Inflammatory macrophage treated with lipopolysaccharide for 1 hour (primary cell): ENCODE measurements around the gene HGS.

Experiments used
- DNase-seq, 2 donors: peaks; one replicate each; pipeline ENCODE4 v3.0.0-alpha.2; 2020 to 2022

Gene HGS, protein sequence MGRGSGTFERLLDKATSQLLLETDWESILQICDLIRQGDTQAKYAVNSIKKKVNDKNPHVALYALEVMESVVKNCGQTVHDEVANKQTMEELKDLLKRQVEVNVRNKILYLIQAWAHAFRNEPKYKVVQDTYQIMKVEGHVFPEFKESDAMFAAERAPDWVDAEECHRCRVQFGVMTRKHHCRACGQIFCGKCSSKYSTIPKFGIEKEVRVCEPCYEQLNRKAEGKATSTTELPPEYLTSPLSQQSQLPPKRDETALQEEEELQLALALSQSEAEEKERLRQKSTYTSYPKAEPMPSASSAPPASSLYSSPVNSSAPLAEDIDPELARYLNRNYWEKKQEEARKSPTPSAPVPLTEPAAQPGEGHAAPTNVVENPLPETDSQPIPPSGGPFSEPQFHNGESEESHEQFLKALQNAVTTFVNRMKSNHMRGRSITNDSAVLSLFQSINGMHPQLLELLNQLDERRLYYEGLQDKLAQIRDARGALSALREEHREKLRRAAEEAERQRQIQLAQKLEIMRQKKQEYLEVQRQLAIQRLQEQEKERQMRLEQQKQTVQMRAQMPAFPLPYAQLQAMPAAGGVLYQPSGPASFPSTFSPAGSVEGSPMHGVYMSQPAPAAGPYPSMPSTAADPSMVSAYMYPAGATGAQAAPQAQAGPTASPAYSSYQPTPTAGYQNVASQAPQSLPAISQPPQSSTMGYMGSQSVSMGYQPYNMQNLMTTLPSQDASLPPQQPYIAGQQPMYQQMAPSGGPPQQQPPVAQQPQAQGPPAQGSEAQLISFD

DNA sequence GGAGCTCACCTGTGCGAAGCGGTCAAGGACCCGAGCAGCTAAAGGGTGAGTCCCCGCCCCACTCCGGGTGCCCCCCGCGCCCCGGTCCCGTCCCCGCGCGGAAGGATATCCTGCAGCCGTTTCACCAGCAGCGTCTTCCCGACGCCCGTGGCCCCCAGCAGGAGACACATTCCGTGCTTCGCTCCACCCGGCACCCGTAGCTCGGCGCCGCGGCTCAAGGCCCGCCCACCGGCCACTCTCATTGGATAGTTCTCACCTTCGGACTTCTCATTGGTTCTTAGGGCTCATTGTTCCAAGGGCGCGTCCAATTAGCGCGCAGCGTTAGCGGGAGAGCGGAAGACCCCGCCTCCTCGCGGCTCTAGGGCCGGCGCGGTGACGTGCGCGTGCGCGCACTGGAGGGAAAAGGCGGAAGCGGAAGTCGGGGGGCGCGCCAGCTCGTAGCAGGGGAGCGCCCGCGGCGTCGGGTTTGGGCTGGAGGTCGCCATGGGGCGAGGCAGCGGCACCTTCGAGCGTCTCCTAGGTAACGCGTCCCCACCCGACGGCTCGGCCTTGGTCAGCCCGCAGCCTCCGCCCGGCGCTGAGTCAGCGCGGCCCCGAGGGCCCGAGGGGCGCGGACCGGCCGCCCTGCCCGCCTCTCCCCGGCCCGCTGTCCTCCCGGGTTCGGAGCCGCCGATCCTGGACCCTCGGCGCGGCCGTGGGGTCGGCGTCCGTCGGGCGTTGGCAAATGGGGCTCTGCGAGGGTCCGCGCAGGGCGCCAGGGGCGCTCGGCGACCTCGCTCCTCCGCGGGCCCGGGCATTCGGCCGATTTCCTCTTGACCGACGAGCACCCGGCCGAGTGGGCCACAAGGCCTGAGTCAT, at the start of gene HGS, which contains the start of gene ARL16:
TSS of gene HGS (plus strand) at position 428 of the 858 bp plus-strand sequence. CDS start at position 484, 56 bp downstream.
TSS of gene ARL16 (minus strand) at position 214 of the 858 bp plus-strand sequence. CDS start at position 170, 44 bp downstream.
- DNase-seq = peak; percentile 99

DNA sequence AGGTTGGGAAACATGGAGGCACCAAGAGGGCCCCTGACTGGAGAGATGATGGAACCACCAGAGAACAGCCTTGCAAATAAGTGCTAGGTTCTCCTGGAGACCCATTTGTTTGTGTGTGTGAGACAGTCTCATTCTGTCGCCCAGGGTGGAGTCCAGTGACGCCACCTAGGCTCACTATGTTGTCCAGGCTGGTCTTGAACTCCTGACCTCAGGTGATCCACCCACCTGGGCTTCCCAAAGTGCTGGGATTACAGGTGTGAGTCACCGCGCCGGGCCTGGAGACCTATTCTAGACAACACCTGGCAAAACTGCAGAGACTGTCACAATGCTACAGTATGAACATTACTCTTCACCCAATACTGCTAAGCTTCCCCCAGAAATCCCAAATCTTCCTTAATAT, 48.4 kb upstream of the HGS start:
- no peak for DNase-seq

DNA sequence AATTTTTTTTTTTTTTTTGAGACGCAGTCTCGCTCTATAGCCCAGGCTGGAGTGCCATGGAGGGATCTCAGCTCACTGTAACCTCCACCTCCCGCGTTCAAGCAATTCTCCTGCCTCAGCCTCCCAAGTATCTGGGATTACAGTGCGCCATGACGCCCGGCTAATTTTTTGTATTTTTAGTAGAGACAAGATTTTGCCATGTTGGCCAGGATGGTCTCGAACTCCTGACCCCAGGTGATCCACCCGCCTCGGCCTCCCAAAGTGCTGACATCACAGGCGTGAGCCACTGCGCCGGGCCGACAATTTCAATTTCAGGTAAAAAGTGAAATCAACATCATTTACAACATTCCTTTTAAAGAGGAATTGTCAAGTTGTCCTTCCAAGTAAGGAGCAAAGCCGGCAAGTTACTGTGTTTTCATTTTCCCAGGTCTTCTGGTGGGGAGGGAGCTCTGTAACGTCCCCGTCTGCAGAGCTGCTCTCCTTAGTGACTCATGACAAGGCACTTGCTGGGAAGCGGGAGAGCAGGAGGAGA, 47.8 kb upstream of the HGS start:
- peak; percentile 30 to 33 for DNase-seq

DNA sequence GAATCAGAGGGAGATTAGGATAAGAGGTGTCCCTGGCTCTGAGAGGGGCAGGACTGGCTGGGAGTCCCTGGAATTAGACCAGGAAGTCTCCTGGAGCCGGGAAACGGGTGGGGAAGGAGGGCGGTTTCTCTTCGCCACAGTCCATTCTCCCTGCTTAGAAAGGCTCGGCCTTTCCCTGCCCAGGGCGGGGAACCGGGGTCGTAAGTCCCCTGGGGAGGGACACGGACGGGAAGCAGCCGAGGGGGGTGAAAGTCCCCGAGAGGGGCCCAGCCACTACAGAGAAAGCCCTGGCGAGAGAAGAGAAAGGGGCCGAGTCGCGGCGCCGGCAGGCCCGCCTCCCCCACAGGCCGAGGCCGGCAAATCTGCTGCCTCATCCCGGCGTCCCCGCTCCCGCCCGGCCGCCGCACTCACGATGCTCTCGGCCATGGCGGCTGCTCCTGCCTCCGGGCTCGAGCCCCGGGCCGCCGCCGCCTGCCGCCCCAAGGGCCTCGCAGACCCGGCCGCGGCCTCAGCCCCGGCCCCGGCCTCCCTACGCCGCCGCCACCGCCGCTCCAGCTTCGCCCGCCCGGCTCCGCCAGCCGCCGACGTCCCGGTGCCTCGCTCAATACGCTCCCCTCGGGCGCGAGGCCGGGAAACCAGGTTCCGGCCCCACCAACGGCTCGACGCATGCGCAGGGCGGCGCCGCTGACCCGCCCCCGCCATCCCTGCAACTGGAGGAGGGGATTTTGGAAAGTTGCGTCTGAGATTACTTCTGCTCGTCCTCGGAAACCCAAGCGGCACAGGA, 47.1 kb upstream of the HGS start, which contains the start of the genes NPLOC4 and TSPAN10:
TSS of gene NPLOC4 (minus strand) at position 608 of the 784 bp plus-strand sequence. CDS start at position 426, 182 bp downstream.
TSS of gene TSPAN10 (plus strand) at position 692 of the 784 bp plus-strand sequence. CDS start 5,217 bp downstream, outside the sequence.
- DNase-seq = peak; percentile 91 to 96

DNA sequence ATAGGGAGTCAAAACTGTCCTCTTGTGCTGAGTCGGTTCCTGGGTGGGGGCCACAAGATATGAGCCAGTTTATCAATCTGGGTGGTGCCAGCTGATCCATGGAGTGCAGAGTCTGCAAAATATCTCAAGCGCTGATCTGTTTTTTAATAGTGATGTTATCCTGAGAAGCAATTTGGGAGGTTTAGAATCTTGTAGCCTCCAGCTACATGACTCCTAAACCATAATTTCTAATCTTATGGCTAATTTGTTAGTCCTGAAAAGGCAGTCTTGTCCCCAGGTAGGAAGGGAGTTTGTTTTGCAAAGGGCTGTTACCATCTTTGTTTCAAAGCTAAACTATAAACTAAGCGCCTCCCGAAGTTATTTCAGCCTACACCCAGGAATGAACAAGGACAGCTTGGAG, 45.1 kb upstream of the HGS start:
- no peak for DNase-seq

DNA sequence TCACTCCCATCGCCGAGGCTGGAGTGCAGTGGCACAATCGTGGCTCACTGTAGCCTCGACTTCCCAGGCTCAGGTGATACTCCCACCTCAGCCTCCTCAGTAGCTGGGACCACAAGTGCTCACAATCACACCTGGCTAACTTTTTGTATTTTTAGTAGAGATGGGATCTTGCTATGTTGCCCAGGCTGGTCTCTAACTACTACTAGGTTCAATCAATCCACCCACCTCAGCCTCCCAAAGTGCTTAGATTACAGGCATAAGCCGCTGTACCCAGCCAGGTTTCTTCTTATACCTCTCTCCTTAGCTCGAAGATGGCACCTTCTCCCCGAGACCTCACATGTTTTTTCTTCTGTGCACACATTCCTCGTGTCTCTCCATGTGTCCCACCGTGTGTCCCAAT, 43.8 kb upstream of the HGS start:
- DNase-seq = no peak

DNA sequence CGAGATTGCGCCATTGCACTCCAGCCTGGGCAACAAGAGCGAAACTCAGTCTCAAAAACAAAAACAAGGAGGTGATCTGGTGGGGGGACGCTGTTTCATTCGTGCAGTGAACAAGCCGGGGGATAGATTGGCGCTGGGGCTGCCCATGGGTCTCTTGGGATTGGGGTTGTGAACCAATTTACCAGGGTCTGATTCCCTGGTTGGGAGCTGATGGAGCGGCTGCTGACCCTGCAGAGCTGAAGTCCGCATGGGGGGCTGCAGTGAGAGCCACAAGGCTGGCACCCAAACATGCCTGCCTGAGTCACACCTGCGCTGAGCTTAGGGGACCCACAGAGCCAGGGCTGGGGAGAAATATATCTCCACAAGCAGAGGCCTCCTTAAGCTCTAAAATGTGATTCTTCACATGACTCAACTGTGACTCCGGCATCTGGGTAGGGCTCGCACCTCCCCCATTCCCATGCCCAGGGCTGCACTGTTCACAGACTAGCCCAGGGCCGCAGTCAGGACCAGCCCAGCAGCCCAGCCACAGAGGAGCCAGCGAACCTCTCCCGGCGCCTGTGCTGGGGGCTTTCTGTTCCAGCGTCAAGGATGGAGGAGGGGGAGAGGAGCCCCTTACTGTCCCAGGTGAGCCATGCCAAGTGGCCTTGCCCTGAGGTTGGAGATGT, 41.9 kb upstream of the HGS start:
- DNase-seq = no peak

DNA sequence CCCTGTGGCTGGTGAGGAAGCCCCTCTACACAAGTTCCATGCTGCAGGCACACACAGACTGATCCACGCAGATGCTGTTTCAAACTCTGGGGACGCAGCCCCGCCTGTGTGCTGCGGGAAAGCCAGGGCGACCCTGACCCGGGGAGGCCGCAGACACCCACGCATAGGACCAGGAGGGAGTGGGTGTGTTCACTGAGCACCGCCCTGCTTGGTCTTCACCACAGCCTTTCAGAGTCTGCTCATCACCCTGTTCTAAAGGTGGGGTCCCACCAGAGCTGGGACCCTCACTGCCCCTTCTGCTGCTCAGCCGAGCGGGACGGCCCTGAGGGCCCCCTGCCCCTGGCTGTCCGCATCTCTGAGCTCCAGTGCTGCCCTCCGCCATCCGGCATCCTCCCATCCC, 39.3 kb upstream of the HGS start:
- DNase-seq = no peak

DNA sequence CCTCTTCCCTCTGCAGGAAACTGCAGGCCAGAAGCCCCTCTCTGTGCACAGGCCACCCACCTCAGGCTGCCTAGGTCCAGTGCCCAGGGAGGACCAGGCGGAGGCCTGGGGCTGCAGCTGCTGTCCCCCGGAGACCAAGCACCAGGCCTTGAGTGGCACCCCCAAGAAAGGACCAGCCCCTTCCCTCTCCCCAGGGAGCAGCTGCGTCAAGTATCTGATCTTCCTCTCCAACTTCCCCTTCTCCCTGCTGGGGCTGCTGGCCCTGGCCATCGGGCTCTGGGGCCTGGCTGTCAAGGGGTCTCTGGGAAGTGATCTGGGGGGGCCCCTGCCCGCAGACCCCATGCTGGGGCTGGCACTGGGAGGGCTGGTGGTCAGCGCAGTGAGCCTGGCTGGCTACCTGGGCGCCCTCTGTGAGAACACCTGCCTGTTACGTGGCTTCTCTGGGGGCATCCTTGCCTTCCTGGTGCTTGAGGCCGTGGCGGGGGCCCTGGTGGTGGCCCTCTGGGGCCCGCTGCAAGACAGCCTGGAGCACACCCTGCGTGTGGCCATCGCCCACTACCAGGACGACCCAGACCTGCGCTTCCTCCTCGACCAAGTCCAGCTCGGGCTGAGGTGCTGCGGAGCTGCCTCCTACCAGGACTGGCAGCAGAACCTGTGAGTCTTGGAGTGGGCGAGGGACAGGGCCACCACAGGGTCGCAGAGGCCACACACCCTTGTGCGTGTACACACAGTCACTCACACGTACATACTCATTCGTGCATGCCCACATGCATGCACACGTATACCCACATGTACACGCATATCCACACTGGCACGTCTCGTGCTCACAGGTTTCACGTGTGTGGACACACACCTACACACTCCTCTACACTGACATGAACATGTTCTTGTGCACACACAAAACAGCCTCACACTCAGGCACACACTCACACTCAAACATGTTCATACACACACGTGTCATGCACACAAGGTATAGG, 38.5 kb upstream of the HGS start:
- no peak for DNase-seq

DNA sequence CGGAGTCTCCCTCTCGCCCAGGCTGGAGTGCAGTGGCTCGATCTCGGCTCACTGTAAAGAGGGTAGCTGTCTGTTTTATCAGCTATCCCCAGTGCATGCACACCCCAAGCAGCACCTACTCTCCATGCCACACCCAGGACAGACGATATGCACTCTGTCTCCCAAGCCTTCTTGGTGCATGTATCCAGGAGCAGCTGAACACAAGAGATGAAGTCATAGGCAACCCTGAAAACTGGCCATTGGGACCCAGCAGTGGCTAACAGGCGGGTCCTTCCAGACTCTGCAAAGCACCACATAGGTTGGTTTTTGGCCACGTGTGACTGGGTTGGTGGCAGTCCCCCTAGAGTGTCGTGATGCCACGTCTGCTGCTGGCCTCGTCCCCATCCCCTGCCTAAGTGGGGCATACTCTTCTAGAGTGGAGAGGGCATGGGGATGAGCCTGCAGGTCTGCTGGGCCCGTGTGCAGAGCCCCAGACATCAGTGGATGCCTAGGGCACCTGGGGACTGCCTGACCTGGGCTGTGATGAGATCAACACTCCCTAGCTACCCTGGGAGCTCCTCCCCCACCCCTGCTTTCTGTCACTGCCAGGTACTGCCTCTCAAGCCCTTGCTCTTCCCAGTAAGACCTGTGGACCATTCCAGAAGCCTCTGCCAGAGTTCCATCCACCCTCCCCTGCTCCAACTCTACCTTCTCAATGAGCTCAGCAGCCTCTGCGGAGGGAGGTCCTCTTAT, 36.8 kb upstream of the HGS start:
- no peak for DNase-seq

DNA sequence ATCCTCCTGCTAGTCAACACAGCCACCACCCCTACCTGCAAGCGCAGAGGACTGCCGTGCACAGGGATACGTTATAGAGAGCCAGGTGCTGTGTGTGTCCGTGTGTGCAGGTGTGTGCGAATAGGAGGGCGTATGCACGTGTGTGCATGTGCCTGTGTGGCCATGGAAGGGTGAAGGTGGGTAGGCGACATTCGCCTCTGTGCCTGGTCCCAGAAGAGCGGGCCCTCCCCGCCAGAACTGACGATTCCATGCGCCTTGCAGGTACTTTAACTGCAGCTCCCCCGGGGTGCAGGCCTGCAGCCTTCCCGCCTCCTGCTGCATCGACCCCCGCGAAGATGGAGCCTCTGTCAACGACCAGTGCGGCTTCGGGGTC, 36.2 kb upstream of the HGS start:
- no peak for DNase-seq

DNA sequence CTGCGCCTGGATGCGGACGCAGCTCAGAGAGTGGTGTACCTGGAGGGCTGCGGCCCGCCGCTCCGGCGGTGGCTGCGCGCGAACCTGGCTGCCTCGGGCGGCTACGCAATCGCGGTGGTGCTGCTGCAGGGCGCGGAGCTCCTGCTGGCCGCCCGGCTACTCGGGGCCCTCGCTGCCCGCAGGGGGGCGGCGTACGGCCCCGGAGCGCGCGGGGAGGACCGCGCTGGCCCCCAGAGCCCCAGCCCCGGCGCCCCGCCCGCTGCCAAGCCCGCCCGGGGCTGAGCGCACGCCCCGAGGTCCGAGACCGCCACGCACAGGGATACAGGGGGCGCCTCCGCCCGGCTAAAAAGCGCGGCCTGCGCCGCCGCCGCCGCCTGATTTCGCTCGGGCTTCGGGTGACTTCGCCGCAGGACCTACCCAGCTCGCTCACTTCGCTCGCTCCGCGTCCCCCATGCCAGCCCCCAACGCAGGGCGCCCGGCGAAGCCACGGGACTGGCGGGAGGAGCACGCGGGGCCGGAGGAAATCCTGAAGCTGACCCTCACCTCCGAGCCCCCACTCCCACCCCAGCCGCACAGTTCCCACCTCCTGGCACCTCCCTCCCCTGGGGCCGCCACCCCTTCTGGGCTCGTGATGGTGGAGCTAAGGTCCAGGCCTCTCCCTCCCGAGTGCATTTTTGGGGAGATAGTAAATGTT, 35.7 kb upstream of the HGS start:
- no peak for DNase-seq

DNA sequence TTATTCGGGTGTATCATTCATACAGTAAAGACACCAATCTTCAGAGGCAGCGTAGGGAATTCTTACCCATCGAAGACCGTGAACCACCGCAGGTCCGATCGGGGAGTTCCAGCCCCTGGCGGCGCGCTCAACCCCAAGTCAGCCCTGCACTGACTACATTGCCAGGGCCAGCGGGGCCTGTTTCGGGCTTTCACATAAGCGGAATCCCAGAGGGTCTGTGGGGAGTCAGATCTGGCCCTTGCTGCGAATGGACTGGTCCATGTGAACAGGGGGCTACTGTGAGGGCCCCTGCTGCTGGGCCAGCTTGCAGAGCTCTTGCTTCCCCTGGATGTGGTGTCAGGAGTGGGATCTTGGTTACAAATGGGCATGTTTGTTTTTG, 35.1 kb upstream of the HGS start:
- no peak for DNase-seq

DNA sequence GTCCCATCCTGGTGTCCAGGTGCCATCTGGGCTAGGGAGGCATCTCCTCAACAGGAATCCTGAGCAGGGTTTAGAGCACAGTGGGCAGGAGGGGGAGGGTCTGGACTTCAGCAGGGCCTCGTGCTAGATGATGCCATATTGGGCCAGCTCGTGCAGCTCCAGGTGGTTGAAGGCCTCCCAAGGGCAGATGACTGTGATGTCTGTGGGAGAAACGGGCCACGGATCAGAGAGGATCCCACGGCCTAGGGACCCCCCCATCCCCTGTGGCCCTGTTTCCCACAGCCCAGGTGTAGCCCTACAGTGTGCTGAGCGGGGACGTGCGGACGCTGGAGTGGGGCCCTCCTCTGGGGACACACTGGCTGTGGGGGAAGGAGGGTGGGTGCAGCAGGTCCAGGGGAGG, 32.9 kb upstream of the HGS start:
- DNase-seq = no peak

DNA sequence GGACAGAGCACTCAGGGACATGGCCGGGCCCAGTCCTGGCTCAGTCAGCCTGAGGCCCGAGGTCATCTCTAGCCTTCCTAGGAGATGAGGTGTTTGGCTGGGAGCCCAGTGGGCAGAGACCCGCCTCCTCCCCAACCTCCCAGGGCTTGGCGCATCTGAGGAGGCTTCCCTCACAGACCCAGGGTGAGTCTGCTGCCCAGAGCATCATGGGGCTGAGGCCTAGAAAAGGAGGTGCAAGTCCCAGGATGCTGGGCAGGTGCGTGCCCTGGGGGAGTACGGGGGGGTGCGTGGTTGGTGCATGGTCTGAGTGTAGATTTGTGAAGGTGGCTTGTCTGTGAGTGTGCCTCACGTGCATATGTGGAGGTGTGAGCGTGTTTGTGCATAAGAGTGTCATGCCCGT, 32.1 kb upstream of the HGS start:
- no peak for DNase-seq

DNA sequence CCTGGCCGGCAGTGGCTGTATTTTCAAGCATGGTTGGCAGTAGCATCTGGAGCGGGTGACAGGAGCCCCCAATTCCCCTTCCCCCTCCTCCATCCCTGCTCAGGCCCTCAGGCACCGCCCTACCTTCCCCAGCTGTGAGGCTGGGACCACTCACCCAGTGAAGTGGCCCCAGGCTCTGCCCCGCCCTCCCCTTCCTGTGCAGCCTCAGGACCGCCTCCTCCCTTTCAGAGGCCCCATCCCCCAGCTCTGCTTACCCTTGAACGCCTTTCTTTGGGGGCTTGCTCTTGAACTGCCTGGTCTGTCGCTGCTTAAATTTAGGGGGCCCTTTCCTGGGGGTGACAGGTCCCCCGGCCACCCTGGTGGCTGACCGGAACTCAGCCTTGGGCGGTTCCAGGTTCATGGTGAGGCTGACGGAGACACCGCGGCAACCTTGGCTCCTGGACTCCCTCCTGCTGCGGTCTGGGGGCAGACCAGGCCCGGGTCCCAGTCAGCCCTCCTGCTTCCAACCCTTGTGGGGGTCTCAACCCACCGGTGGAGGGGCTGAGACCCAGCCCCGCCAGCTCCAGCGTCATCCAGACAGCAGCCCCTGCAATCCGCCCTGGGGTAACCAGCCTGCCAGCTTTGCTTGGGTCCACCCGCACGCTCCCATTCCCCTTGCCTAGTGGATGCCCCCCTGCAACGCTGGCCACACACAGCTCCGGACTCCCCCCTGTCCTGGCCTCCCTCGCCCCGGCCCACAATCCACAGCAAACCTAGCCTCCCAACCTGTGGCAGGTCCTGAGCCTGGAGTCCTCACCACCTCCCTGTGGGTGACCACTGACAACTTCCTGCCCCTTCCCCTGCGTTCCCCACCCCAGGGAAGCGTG, 30.7 kb upstream of the HGS start:
- no peak for DNase-seq

DNA sequence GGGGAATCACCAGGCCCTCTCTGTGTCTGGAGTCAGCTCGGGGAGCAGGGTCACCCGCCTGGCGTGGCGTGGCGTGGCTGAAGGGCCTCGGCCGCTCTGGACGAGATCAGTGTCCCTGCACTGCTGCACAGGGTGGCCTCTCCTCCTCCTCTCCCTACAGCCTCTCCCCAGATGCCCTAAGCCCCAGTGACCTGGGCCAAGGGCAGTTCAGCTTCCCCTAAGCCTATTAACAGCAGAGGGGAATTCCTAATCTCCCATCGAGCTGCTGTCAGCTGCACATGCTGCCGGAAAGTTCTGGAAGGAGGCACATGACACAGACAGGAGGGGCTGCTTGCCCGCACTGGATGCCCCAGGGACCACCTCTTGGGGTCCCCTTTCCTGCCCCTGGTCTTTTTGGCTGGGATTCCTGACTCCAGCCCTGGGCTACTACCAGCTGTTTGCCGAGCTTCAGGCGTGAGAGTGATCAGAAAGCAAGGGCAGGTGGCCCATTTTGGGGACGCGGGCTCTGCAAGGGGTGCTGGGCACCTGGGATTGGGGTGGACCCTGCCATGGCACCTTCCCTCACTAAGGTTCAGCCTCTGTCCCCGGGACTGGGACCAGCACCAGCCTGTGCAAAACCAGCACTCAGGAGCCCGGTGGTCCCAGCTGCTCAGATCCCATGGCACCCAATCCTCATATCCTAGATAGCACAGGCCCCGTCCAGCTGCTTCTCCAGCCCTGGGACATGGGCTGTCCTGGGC, 28.3 kb upstream of the HGS start:
- DNase-seq = peak; percentile 35 to 72
